ENCODE data around the gene RBMS1.

The RBMS1 gene

DNA sequence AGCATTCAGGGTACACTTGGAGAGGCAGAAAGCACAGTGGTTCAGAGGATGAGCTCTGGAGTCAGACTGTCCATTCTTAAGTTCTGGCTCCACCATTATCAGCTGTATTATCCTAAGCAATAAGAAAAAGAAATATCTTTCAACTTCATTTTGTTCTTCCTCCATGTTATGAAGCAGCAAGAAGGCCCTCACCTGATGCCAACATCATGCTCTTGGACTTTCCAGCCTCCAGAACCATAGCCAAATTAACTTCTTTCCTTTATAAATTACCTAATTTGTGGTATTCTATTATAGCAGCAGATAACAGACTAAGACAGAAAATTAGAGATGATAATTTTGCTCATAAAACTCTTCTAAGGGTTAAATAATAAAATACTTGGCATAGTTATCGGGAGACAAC is 137.1 kb downstream of the RBMS1 start:
- no peak for DNase-seq

DNA sequence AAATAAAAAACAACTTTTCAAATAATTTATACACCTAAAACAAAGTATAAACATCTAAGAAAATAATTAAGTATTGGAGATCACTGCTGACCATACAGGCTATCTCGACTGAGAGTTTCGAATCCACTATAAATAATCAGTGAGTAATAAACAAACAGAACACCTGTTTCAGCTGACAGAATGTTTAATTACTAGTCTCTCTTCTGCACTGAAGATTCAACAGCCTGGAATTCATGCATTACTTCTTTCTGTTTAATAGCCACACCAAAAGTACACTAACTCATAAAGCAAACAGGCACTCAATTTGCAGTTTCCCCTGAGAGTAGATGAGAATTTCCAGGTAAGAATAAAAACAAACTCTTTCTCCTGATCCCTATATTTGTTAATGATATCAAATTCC is 138.5 kb downstream of the RBMS1 start:
- no peak for DNase-seq

DNA sequence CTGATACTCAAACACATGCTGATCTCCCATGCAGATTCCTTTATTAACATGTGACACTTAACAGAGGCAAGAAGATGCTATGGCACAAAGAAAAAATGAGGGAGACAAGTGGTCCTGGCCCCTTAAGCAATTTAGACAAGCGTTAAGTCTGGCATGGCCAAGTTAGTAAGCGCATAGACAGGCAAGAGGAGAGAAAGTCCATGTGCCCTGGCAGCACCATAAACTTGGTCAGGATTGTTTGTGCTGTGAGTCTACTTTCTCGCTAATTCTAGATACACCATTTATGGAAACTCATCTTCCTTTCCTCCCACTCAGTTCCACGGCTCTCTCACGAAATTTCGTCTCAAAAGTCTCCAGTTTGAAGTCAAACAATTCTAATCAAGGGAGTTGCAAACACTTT is 138.9 kb downstream of the RBMS1 start:
- DNase-seq, result no peak

- no peak for DNase-seq
Measured at GRCh38 chr2:160353813-160354212, 139.8 kb downstream of the RBMS1 start.

DNA sequence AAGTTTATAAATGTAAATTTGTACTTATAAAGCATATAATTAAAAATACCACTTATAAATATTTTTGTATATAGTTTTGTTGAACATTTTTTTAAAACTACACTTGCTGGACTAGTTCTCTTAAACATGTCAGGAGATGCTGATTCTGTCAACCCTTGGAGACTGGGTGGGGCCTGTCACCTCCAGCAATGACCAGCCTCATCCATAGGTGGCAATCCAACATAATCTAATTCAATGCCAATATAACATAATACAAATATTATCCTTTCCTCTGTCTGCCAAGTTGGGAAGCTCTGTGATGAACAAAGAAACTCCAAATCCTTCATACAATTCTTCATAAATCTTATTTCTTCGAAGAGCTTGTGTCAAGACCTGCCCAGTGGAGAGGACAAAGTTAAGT is 140.4 kb downstream of the RBMS1 start:
- peak; percentile 74 for DNase-seq

DNA sequence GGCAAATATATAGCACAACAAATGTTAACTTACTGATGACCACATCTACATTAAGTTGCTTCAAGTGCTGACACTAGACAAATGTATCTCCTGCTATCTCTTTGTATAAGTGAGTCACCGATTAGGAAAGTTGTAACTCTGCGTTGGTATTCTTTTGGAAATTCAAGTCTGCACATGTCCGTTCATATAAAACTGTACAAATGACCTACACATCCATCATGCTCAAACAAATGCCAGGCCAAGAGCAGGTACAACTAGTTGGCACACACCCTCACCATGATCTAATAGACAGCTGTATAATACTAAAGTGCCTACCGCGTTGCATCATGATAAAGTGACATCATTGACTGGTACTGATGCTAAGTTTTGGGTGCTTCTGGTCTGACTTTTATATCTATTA is 141.1 kb downstream of the RBMS1 start:
- DNase-seq, result no peak

DNA sequence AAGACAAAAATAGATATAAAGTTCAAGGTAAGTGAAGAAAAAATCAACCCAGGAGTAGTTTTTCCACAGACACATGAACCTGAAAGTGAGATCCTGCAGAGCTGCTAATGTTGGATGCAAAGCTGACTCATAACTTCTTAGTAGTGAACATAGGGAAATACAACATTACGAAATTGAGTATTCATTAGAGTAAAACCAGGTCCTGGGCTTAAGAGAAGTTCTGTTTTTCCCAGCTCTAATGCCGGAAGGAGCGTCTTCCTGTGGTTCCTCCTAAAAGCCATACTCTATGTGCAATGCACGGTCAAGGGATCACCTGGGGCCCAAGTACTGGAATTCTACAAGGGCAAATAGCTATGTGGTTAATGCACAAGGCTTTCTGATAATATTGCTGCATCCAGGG is 141.7 kb downstream of the RBMS1 start:
- DNase-seq, result no peak

- DNase-seq, result no peak
Measured at GRCh38 chr2:160349306-160349705, 144.3 kb downstream of the RBMS1 start.

GRCh38 chr2:160347269-160347863 is 146.2 kb downstream of the RBMS1 start:
- DNase-seq, result no peak

DNA sequence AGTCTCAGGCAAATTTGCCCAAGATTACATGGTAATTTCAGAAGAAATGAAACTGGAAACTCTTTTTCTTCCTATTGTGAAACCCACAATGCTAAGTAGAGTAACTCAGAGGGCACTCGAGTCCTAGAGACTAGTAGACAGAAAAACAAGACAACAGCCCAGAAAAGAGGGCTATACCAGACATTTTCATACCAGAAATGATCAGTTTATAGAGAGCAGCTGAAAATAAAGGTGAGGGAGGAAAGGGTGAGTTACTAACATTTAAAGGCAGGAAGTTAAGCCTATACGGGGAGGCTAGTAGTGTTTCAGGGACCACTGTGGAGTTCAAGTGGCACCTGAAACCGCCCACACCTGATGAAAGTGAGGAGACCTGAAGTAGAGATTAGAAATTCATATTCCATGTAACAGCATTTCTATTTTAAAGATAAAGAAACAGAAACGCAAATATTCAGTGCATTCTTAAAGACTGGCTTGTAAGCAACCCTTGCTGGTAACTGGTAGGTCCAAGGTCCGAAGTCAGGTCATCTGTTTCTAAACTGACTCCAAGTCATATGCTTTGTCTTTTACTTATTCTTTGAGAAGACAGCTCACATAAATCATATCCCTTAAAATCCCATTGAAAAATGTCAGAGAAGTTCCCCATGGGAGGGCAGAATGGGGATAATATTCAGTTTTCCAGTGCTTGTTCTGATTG is 148.4 kb downstream of the RBMS1 start:
- no peak for DNase-seq

GRCh38 chr2:160343404-160343803 is 150.2 kb downstream of the RBMS1 start:
- DNase-seq, result no peak

DNA sequence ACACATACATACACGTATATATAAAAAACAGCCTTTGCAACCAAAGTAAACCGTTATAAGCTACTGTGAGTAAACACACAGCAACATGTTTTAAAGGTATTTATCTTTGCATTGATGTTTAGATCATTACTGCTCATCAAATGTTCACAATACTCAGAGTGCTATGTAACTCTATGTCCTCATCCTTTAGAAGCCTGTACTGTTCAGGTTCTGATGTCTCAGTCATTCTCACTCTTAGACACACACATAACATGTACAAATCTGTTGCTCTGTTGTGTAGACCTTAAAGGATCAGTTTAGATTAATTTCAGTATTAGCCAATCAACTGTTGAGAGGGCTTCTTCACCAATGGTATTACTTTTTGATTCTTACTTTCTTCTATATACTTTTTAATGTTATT is 153.9 kb downstream of the RBMS1 start:
- no peak for DNase-seq

- DNase-seq, result no peak
Measured at GRCh38 chr2:160338901-160339685, 154.5 kb downstream of the RBMS1 start.

DNA sequence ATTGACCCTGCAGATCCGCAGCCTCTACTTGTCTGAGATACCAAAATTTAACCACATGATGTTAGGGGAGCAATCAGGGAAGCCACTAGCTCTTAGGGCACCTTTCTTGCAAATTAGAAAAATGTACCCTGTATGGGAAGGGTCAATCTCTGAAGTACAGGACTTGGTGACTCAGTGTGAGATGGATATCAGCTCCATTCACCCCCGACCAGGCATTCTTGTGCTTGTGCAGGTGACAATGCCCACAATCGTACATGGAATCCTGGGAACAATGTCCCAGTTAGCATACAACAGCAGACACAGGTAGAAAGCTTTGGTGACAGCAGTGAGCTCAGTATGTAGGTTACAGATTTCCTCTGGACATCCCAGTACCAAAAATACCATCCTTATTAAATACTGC is 155.9 kb downstream of the RBMS1 start:
- no peak for DNase-seq

GRCh38 chr2:160336635-160337034 is 157.0 kb downstream of the RBMS1 start:
- peak; percentile 67 for DNase-seq

- peak; percentile 53 for DNase-seq
Measured at GRCh38 chr2:160336105-160336504, 157.5 kb downstream of the RBMS1 start.

- DNase-seq, result no peak
Measured at GRCh38 chr2:160335441-160335840, 158.2 kb downstream of the RBMS1 start.

GRCh38 chr2:160334028-160334741 is 159.4 kb downstream of the RBMS1 start:
- DNase-seq, result no peak

DNA sequence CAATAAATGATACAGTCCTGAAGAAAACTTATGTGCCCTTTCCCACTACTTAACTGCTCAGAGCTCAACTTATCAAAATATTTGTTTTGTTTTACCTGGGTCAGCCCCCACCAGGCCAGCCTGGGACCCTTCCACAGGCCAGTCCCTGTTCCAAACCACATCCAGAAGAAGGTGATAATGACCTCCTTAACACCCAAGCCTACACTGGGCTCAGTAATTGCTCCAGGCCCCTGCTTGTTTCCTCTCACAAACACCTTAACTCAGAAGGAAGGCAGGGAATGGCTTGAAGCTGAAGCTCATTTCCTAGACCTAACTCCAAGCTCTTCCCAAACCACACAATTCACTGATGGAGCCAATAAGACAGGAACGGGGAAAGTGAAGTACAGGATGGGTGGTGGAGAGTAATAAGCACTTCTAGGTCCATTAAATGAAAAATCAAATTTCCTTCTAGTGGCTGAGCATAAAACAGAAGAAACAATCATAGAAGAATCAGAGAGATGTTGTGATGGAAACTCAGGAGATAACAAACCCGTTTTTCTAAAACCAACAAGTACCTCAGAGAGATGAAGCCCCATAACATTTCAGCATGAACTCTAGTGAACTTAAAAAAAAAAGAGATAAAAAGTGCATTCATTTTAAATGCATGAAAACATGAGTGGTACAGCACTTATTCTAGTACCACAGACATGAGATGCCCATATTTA is 160.1 kb downstream of the RBMS1 start:
- no peak for DNase-seq

DNA sequence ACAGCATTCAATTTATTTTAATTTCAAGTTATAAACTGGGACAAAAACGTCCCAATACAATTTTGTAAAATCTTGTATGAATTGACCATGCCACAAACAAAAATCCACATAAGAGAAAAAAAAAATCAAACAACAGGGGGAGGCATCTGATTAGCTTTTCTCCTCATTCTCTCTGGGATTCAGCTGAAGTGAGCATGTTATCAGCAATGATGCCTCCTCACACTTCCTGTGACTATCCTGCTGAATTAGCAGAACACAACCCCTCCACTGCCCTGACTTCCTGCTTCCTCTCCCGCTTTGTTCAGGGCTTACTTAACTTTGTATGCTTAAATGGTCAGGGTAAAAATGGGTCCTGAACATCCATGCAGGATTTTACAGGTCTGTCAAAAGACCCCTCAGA is 161.3 kb downstream of the RBMS1 start:
- DNase-seq, result peak; percentile 87

DNA sequence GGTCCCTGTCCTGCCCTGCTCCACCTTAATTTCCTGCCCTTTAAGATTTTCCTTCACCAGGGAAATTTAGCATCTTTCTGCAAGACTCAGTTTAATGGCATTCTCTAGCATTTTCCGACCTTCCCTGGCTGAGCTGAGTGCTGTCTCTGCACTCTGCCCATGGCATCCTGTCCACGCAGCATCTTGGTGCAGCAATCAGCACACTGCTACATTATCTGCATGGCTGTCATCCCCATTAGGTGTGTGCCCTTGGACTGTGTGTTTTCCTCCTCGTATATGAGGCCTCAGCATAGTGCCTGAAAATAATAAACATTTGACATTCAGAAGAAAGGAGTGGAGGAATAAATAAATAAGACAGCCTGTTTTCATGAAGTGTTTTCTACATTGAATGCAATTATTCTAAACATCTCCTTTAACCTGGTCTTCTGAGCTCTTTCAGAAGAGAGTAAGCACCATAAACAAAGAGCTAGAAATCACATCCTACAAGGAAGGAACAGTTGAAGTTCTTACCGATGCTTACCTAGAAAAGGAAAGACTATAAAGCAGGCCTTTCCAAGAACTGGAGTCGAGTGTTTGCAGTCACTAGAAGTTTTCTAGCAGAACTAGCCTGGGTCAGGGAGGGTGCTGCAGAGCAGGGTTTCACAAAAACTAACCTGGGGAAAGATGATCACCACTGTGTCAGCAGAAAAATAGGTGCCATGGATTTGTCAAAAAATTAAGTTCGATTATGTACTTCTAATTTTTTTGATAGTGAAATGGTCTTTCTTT is 162.2 kb downstream of the RBMS1 start:
- no peak for DNase-seq
